B cell (primary cell): ENCODE results near the gene GPNMB.

Experiments used
- CTCF ChIP-seq: fragments of 200-600 bp; IDR thresholded peaks from one replicate; pipeline ENCODE4 v1.8.0; 2022; ENCODE audit warnings: antibody characterized with exemption, mild to moderate bottlenecking
- EZH2 ChIP-seq: IDR thresholded peaks from 2 replicates; pipeline ENCODE4 v1.6.1; 2012; ENCODE audit warnings: borderline replicate concordance, low read depth, mild to moderate bottlenecking, moderate library complexity, low read length; ENCODE audit not compliant: insufficient read depth, poor library complexity, severe bottlenecking

GRCh38 chr7:23205909-23206767 is 40.4 kb upstream of the GPNMB start:
- TF ChIP-seq CTCF (no peak), EZH2 (no peak)
